Measurements from ENCODE around the gene RPA3. TPM values are rescaled to one million over a fixed set of nuclear protein-coding genes. Genes with fewer than 3 reads are reported as not detected.
A peak's percentile ranks its signal among the peaks of the same experiment; 100 is the strongest.
"Not testable (repeated sequence)": the region's sequence is repeated elsewhere in the genome, so short reads cannot be mapped to it uniquely, and the experiment has no call there.

RPA3 gene
- total RNA-seq, 2 donors from 2014 or later, result 64.3 to 76.7 TPM

GRCh38 chr7:7672545-7673239, 45.7 kb downstream of the RPA3 start:
- Mint-ChIP-seq H3K4me1 (ENCODE audit: low read depth in 2 of 2) (peaks cover 7 to 16% of the 10 kb centered on the region in 2 donors), H3K4me3 (no peak overlapping the region), H3K27ac (no peak overlapping the region), H3K27me3 (no peaks in the 10 kb centered on the region), H3K36me3 (peaks cover 9% of the 10 kb centered on the region), H3K9me3 (no peaks in the 10 kb centered on the region)
- peak; percentile 11 to 31 for ATAC-seq
- DNase-seq (ENCODE audit: low spot score), result no peak

GRCh38 chr7:7671361-7671760, 47.0 kb downstream of the RPA3 start:
- Mint-ChIP-seq H3K4me1 (ENCODE audit: low read depth in 2 of 2) (peaks cover 7 to 16% of the 10 kb centered on the region in 2 donors), H3K4me3 (no peak overlapping the region), H3K27ac (peak overlapping the region in 1 of 2 donors; percentile 4), H3K27me3 (no peaks in the 10 kb centered on the region), H3K36me3 (peaks cover 9% of the 10 kb centered on the region), H3K9me3 (no peaks in the 10 kb centered on the region)
- no peak for ATAC-seq
- DNase-seq (ENCODE audit: low spot score), result no peak

- Mint-ChIP-seq H3K36me3 (peaks cover 4% of the 10 kb centered on the region), H3K27ac (no peak overlapping the region), H3K4me3 (no peak overlapping the region), H3K9me3 (no peaks in the 10 kb centered on the region), H3K27me3 (no peaks in the 10 kb centered on the region), H3K4me1 (ENCODE audit: low read depth in 2 of 2) (peaks cover 7 to 19% of the 10 kb centered on the region in 2 donors)
- no peak for ATAC-seq
- DNase-seq (ENCODE audit: low spot score), result no peak
These were observed 47.9 kb downstream of the RPA3 start for GRCh38 chr7:7670490-7670889.

- ATAC-seq (peak in 1 of 2 donors; percentile 52), DNase-seq (ENCODE audit: low spot score) (no peak)
- Mint-ChIP-seq H3K4me3 (no peak overlapping the region), H3K27ac (no peak overlapping the region), H3K27me3 (no peaks in the 10 kb centered on the region), H3K36me3 (no peaks in the 10 kb centered on the region), H3K4me1 (ENCODE audit: low read depth in 2 of 2) (peaks cover 10 to 28% of the 10 kb centered on the region in 2 donors), H3K9me3 (no peaks in the 10 kb centered on the region)
These were observed 49.7 kb downstream of the RPA3 start for GRCh38 chr7:7668706-7669105.

GRCh38 chr7:7667187-7667586, 51.2 kb downstream of the RPA3 start:
- H3K27ac Mint-ChIP-seq, result no peak overlapping the region
- no peak for ATAC-seq

GRCh38 chr7:7665031-7665430, 53.4 kb downstream of the RPA3 start:
- Mint-ChIP-seq H3K4me1 (ENCODE audit: low read depth in 2 of 2) (peaks cover 19 to 20% of the 10 kb centered on the region in 2 donors), H3K27ac (no peak overlapping the region), H3K9me3 (no peaks in the 10 kb centered on the region), H3K36me3 (peaks cover 3% of the 10 kb centered on the region), H3K27me3 (no peaks in the 10 kb centered on the region), H3K4me3 (no peak overlapping the region)
- DNase-seq (ENCODE audit: low spot score) (no peak), ATAC-seq (no peak)

More at GRCh38 chr7:7667187-7667586, 51.2 kb downstream of the RPA3 start:
- Mint-ChIP-seq H3K9me3 (no peaks in the 10 kb centered on the region), H3K27me3 (no peaks in the 10 kb centered on the region), H3K4me1 (ENCODE audit: low read depth in 2 of 2) (peaks cover 10 to 27% of the 10 kb centered on the region in 2 donors), H3K4me3 (no peak overlapping the region), H3K36me3 (no peaks in the 10 kb centered on the region)
- DNase-seq (ENCODE audit: low spot score), result no peak

- Mint-ChIP-seq H3K9me3 (peaks cover 5% of the 10 kb centered on the region), H3K27ac (no peak overlapping the region), H3K4me3 (no peak overlapping the region), H3K4me1 (ENCODE audit: low read depth in 2 of 2) (peaks cover 26 to 27% of the 10 kb centered on the region in 2 donors), H3K27me3 (no peaks in the 10 kb centered on the region), H3K36me3 (peaks cover 10% of the 10 kb centered on the region)
- no peak for ATAC-seq
- no peak for DNase-seq (ENCODE audit: low spot score)
These were observed 54.1 kb downstream of the RPA3 start for GRCh38 chr7:7664291-7664690.

GRCh38 chr7:7662527-7662926, 55.9 kb downstream of the RPA3 start:
- Mint-ChIP-seq H3K36me3 (peaks cover 27% of the 10 kb centered on the region), H3K9me3 (peaks cover 8% of the 10 kb centered on the region), H3K4me1 (ENCODE audit: low read depth in 2 of 2) (peaks cover 30 to 32% of the 10 kb centered on the region in 2 donors), H3K27me3 (no peaks in the 10 kb centered on the region), H3K4me3 (no peak overlapping the region), H3K27ac (no peak overlapping the region)
- ATAC-seq (no peak), DNase-seq (ENCODE audit: low spot score) (no peak)

GRCh38 chr7:7656459-7656858, 61.9 kb downstream of the RPA3 start:
- not testable (repeated sequence) for H3K9me3 Mint-ChIP-seq; ATAC-seq; DNase-seq (ENCODE audit: low spot score); H3K27me3 Mint-ChIP-seq; H3K27ac Mint-ChIP-seq; H3K4me3 Mint-ChIP-seq
- peaks cover 34% of the 10 kb centered on the region for H3K36me3 Mint-ChIP-seq
- H3K4me1 Mint-ChIP-seq (ENCODE audit: low read depth in 2 of 2), result peaks cover 42 to 54% of the 10 kb centered on the region in 2 donors

GRCh38 chr7:7654964-7655715, 63.3 kb downstream of the RPA3 start:
- ATAC-seq (no peak), DNase-seq (ENCODE audit: low spot score) (no peak)
- Mint-ChIP-seq H3K36me3 (peaks cover 32% of the 10 kb centered on the region), H3K27me3 (no peaks in the 10 kb centered on the region), H3K4me3 (no peak overlapping the region), H3K9me3 (peaks cover 8% of the 10 kb centered on the region), H3K4me1 (ENCODE audit: low read depth in 2 of 2) (peaks cover 41 to 47% of the 10 kb centered on the region in 2 donors), H3K27ac (no peak overlapping the region)

- peak overlapping the region in 1 of 2 donors; percentile 56 for H3K27ac Mint-ChIP-seq
- H3K27me3 Mint-ChIP-seq, result no peaks in the 10 kb centered on the region
- no peak for DNase-seq (ENCODE audit: low spot score)
- H3K4me3 Mint-ChIP-seq, result no peak overlapping the region
- no peak for ATAC-seq
- peaks cover 29 to 35% of the 10 kb centered on the region in 2 donors for H3K4me1 Mint-ChIP-seq (ENCODE audit: low read depth in 2 of 2)
- H3K36me3 Mint-ChIP-seq, result peaks cover 18% of the 10 kb centered on the region
- H3K9me3 Mint-ChIP-seq, result no peaks in the 10 kb centered on the region
These were observed 64.7 kb downstream of the RPA3 start for GRCh38 chr7:7653593-7654187.

- Mint-ChIP-seq H3K9me3 (no peaks in the 10 kb centered on the region), H3K27ac (peak overlapping the region; percentile 0 to 11), H3K4me1 (ENCODE audit: low read depth in 2 of 2) (peaks cover 29 to 32% of the 10 kb centered on the region in 2 donors), H3K4me3 (no peak overlapping the region), H3K27me3 (no peaks in the 10 kb centered on the region), H3K36me3 (peaks cover 12% of the 10 kb centered on the region)
- DNase-seq (ENCODE audit: low spot score), result no peak
- ATAC-seq, result no peak
These were observed 65.4 kb downstream of the RPA3 start for GRCh38 chr7:7652798-7653540.

- peaks cover 21 to 24% of the 10 kb centered on the region in 2 donors for H3K4me1 Mint-ChIP-seq (ENCODE audit: low read depth in 2 of 2)
- DNase-seq (ENCODE audit: low spot score) (no peak), ATAC-seq (no peak)
- H3K27ac Mint-ChIP-seq, result peak overlapping the region in 1 of 2 donors; percentile 0
- H3K9me3 Mint-ChIP-seq, result no peaks in the 10 kb centered on the region
- no peak overlapping the region for H3K4me3 Mint-ChIP-seq
- H3K27me3 Mint-ChIP-seq, result no peaks in the 10 kb centered on the region
- no peaks in the 10 kb centered on the region for H3K36me3 Mint-ChIP-seq
These were observed 66.9 kb downstream of the RPA3 start for GRCh38 chr7:7651479-7651878.
